ENCODE measurements around the gene INTS7. TPM values are rescaled to one million over a fixed set of nuclear protein-coding genes. Genes with fewer than 3 reads are reported as not detected.
"Not testable (repeated sequence)": the region's sequence is repeated elsewhere in the genome, so short reads cannot be mapped to it uniquely, and the experiment has no call there.

The INTS7 gene
- total RNA-seq, 1 experiment from 2014 or later: 36.5 TPM

DNA sequence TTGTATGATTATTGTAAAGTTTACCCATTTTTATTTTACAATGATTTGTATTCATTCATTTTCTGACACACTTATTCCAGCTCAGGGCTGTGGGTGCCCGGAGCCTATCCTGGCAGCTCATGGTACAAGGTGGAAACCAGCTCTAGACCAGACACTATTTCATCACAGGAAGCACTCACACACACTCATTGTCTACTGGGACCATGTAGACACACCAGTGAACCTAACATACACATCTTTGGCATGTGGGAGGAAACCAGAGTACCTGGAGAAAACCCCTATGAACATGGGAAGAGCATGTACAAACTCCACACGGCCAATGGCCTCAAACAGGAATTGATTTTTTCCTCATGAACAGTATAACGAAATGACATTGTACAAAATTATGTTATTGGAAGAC, 2.5 kb upstream of the INTS7 start:
- Mint-ChIP-seq H3K27ac (ENCODE audit: unreplicated experiment) (peak overlapping the region; percentile 30), H3K27me3 (ENCODE audit: unreplicated experiment) (no peaks in the 10 kb centered on the region), H3K36me3 (ENCODE audit: insufficient read depth, unreplicated experiment) (peaks cover 41% of the 10 kb centered on the region), H3K4me1 (ENCODE audit: low read depth, unreplicated experiment) (peaks cover 45% of the 10 kb centered on the region), H3K9me3 (ENCODE audit: low read depth, unreplicated experiment) (no peaks in the 10 kb centered on the region), H3K4me3 (ENCODE audit: low read depth, unreplicated experiment) (peak overlapping the region; percentile 92)
- TF ChIP-seq, protein P1, sequence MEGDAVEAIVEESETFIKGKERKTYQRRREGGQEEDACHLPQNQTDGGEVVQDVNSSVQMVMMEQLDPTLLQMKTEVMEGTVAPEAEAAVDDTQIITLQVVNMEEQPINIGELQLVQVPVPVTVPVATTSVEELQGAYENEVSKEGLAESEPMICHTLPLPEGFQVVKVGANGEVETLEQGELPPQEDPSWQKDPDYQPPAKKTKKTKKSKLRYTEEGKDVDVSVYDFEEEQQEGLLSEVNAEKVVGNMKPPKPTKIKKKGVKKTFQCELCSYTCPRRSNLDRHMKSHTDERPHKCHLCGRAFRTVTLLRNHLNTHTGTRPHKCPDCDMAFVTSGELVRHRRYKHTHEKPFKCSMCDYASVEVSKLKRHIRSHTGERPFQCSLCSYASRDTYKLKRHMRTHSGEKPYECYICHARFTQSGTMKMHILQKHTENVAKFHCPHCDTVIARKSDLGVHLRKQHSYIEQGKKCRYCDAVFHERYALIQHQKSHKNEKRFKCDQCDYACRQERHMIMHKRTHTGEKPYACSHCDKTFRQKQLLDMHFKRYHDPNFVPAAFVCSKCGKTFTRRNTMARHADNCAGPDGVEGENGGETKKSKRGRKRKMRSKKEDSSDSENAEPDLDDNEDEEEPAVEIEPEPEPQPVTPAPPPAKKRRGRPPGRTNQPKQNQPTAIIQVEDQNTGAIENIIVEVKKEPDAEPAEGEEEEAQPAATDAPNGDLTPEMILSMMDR (IDR thresholded peaks at IDR 0.05; ENCODE audit: unreplicated experiment): no peak
- CTCF ChIA-PET: no interaction called here
- no TSS peak for BruUV-seq (replicated peaks)
- intact Hi-C loops (cut with micrococcal nuclease; ENCODE audit: unreplicated experiment): no loop called here
- DNase-seq: no peak

DNA sequence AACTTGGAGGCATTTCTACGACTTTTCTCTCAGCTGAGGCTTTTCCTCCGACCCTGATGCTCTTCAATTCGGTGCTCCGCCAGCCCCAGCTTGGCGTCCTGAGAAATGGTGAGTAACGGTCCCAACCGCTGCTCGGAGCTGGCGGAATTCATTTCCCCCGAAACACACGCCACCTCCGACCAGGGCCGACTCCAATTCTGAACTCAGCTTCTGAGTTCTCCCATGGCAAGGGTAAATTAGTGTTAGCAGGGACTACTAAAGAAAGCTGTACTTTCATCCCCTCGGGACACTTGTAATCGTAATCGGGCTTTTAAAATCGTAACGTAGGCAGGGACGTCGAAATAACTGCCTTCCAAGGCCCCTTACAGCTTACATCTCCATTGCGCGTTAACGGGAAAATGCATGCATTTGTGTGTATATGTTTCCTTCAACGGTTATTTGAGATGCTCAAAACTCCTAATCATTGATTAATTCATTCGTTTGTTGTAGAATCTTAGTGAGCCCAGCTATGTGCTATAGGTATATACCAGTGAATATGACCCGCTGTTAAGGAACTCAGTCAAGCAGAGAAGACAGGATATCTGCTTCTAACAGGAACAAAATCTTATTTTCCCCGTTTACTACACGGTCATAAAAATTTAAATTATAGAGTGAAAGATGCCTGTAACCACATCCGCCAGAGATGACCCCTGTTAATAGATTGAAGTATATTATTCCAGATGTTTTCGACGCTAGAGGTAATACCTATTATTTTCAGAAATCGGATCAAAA, 663 bp upstream of the INTS7 start:
- peak overlapping the region; percentile 92 for H3K27ac Mint-ChIP-seq (ENCODE audit: unreplicated experiment)
- no peaks in the 10 kb centered on the region for H3K27me3 Mint-ChIP-seq (ENCODE audit: unreplicated experiment)
- no peak for DNase-seq
- no peaks in the 10 kb centered on the region for H3K9me3 Mint-ChIP-seq (ENCODE audit: low read depth, unreplicated experiment)
- peak overlapping the region; percentile 92 for H3K4me3 Mint-ChIP-seq (ENCODE audit: low read depth, unreplicated experiment)
- H3K36me3 Mint-ChIP-seq (ENCODE audit: insufficient read depth, unreplicated experiment): peaks cover 47% of the 10 kb centered on the region
- BruUV-seq (replicated peaks): TSS peak; percentile 54
- TF ChIP-seq, protein P1 (IDR thresholded peaks at IDR 0.05; ENCODE audit: unreplicated experiment): no peak
- intact Hi-C loops (cut with micrococcal nuclease; ENCODE audit: unreplicated experiment): loop anchor here (1.0 kb wide), 2 partner anchors 24 to 355 kb away; no protein-coding TSS in a partner anchor
- peaks cover 60% of the 10 kb centered on the region for H3K4me1 Mint-ChIP-seq (ENCODE audit: low read depth, unreplicated experiment)
- CTCF ChIA-PET: interaction anchor here (0.6 to 2.6 kb wide), 28 partner anchors 8 to 714 kb away, joined by 3 to 64 read pairs (median 5); partner anchors contain the start of gene NEK2

DNA sequence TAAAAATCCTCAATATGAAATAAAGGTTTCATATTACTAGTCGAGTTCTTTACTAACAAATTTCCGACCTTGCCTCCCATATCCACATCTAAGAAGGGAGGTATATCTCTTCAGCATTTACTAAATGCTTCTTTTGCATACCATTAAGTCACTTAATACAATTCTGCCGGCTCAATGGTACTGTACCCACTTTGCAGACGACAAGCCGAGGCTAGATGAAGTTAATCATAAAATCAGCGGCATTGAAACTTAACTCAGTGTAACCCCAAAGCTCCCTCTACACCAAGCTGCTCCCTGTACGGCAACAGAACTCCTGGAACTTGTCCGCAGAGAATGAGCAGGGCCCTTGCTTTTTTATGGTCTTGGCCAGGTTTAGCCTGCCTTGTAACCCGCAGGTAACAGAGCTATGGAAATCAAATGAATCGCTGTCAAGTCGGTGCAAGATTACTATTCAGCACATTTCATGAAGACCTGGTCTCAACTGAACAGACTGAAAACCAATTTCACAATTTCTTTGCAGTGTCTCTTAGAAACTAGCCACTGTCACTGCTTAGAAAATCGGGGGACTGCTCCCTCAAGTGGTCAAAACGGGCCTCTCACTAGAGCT, 738 bp downstream of the INTS7 start:
- no peaks in the 10 kb centered on the region for H3K27me3 Mint-ChIP-seq (ENCODE audit: unreplicated experiment)
- CTCF ChIA-PET: interaction anchor here (0.6 to 2.6 kb wide), 24 partner anchors 9 to 715 kb away, joined by 3 to 64 read pairs (median 4); no protein-coding TSS in a partner anchor
- TF ChIP-seq, protein P1 (IDR thresholded peaks at IDR 0.05; ENCODE audit: unreplicated experiment): no peak
- intact Hi-C loops (cut with micrococcal nuclease; ENCODE audit: unreplicated experiment): loop anchor here (1.0 kb wide), 2 partner anchors 22 to 353 kb away; no protein-coding TSS in a partner anchor
- no TSS peak for BruUV-seq (replicated peaks)
- H3K9me3 Mint-ChIP-seq (ENCODE audit: low read depth, unreplicated experiment): no peaks in the 10 kb centered on the region
- DNase-seq: no peak
- peaks cover 56% of the 10 kb centered on the region for H3K36me3 Mint-ChIP-seq (ENCODE audit: insufficient read depth, unreplicated experiment)
- H3K27ac Mint-ChIP-seq (ENCODE audit: unreplicated experiment): peak overlapping the region; percentile 92
- peak overlapping the region; percentile 92 for H3K4me3 Mint-ChIP-seq (ENCODE audit: low read depth, unreplicated experiment)
- peaks cover 59% of the 10 kb centered on the region for H3K4me1 Mint-ChIP-seq (ENCODE audit: low read depth, unreplicated experiment)

DNA sequence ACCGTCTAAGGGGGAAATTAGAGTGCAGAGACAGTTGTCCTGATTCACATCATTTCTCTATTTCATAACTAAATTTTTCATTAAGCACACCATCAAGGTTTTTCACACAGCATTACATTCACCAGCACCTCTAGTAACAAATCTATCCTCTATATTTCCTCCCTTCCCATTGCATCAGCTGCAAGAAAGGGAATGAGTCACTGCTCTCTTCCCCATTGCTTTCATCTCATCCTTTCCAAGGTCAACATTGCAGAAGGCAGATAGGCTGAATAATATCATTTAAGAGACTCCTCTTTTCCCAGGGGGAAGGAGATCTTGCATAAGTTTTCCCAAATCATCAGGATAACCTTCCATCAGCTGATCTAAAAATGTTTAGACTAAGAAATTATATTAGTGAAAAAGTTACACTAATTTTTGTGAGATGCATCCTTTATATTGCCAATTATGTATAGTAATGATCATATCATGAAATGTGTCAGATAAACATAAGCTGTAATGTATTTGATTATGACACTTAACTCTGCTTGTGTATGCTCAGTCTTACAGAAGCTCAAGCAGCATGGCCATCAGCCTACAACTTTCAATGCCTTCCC, 4.3 kb downstream of the INTS7 start:
- TF ChIP-seq, protein P1 (IDR thresholded peaks at IDR 0.05; ENCODE audit: unreplicated experiment): no peak
- DNase-seq: no peak
- intact Hi-C loops (cut with micrococcal nuclease; ENCODE audit: unreplicated experiment): no loop called here

DNA sequence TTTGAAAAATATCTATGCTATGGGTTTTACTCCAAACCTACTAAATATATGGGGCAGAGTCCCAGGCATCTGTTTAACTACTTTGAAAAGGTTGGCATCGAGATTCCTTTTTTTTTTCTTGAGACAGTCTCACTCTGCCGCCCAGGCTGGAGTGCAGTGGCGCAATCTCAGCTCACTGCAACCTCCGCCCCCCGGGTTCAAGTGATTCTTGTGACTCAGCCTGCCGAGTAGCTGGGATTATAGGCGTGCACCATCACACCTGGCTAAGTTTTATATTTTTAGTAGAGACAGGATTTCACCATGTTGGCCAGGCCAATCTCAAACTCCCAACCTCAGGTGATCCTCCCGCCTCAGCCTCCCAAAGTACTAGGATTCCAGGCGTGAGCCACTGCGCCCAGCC, 7.6 kb downstream of the INTS7 start:
- peaks cover 56% of the 10 kb centered on the region for H3K4me1 Mint-ChIP-seq (ENCODE audit: low read depth, unreplicated experiment)
- BruUV-seq (replicated peaks); intact Hi-C loops (cut with micrococcal nuclease; ENCODE audit: unreplicated experiment); H3K9me3 Mint-ChIP-seq (ENCODE audit: low read depth, unreplicated experiment); H3K4me3 Mint-ChIP-seq (ENCODE audit: low read depth, unreplicated experiment); H3K27me3 Mint-ChIP-seq (ENCODE audit: unreplicated experiment): not testable (repeated sequence)
- DNase-seq: peak; percentile 56
- H3K36me3 Mint-ChIP-seq (ENCODE audit: insufficient read depth, unreplicated experiment): peaks cover 13% of the 10 kb centered on the region
- CTCF ChIA-PET: interaction anchor here (0.6 to 1.3 kb wide), 5 partner anchors 15 to 778 kb away, joined by 3 to 5 read pairs (median 3); no protein-coding TSS in a partner anchor
- peak overlapping the region; percentile 54 for H3K27ac Mint-ChIP-seq (ENCODE audit: unreplicated experiment)

More for the DNA sequence above, 4.3 kb downstream of the INTS7 start:
- Mint-ChIP-seq H3K4me3 (ENCODE audit: low read depth, unreplicated experiment) (peak overlapping the region; percentile 29), H3K27me3 (ENCODE audit: unreplicated experiment) (no peaks in the 10 kb centered on the region), H3K36me3 (ENCODE audit: insufficient read depth, unreplicated experiment) (peaks cover 42% of the 10 kb centered on the region), H3K4me1 (ENCODE audit: low read depth, unreplicated experiment) (peaks cover 62% of the 10 kb centered on the region), H3K9me3 (ENCODE audit: low read depth, unreplicated experiment) (no peaks in the 10 kb centered on the region), H3K27ac (ENCODE audit: unreplicated experiment) (peak overlapping the region; percentile 92)
- CTCF ChIA-PET: interaction anchor here (0.5 to 0.9 kb wide), 4 partner anchors 103 to 826 kb away, joined by 3 to 4 read pairs (median 4); partner anchors contain the start of gene NEK2
- no TSS peak for BruUV-seq (replicated peaks)

Data from Calu3 (cell line).